Measurements from ENCODE around the gene RNF207. TPM values are rescaled to one million over a fixed set of nuclear protein-coding genes. Genes with fewer than 3 reads are reported as not detected.

RNF207 gene
- polyA plus RNA-seq, 3 donors = 0.10 to 7.7 TPM; not detected in 1

DNA sequence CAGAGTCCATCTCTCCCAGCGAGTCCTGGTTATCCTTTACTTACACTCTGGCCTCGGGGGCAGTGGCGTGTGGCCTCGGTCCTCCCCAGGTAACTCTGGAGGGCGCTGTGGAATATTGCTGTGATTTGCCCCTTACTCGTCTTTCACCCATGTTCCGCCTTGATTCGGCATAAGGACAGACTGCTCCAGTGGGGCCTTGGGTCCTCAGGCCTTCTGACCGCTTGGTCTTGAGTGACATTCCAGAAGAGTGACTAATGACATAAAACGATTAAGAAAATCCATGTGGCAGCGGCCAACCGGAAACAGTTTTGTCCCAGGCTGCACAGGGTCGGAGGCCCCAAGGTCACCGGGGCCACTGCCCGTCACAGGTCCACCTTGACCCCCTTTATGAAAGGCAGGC is 18.8 kb downstream of the RNF207 start:
- Mint-ChIP-seq H3K36me3 (peaks cover 61 to 89% of the 10 kb centered on the region in 2 donors), H3K9me3 (no peaks in the 10 kb centered on the region), H3K4me3 (no peak overlapping the region), H3K27me3 (ENCODE audit: low read depth in 3 of 3) (peaks cover 0 to 3% (median 0%) of the 10 kb centered on the region in 3 donors), H3K4me1 (no peaks in the 10 kb centered on the region), H3K27ac (no peak overlapping the region)
- TF ChIP-seq, protein P1, sequence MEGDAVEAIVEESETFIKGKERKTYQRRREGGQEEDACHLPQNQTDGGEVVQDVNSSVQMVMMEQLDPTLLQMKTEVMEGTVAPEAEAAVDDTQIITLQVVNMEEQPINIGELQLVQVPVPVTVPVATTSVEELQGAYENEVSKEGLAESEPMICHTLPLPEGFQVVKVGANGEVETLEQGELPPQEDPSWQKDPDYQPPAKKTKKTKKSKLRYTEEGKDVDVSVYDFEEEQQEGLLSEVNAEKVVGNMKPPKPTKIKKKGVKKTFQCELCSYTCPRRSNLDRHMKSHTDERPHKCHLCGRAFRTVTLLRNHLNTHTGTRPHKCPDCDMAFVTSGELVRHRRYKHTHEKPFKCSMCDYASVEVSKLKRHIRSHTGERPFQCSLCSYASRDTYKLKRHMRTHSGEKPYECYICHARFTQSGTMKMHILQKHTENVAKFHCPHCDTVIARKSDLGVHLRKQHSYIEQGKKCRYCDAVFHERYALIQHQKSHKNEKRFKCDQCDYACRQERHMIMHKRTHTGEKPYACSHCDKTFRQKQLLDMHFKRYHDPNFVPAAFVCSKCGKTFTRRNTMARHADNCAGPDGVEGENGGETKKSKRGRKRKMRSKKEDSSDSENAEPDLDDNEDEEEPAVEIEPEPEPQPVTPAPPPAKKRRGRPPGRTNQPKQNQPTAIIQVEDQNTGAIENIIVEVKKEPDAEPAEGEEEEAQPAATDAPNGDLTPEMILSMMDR (IDR thresholded peaks at IDR 0.05) = no peak
- Histone ChIP-seq H2AFZ (ENCODE audit: insufficient read depth, low read depth, low read length, poor library complexity, severe bottlenecking) (no peak overlapping the region), H3K27ac (ENCODE audit: low read depth in 1 of 2, low read length in 2 of 2) (no peak overlapping the region), H3K9me3 (replicated peaks in 1 of 2; ENCODE audit: control insufficient read depth in 1 of 2, insufficient read depth in 1 of 2, low read length in 2 of 2) (no peaks in the 10 kb centered on the region), H3K4me3 (replicated peaks in 1 of 3; ENCODE audit: low read depth in 2 of 3, low read length in 3 of 3) (no peak overlapping the region), H4K20me1 (ENCODE audit: insufficient read depth, low read length) (no peaks in the 10 kb centered on the region), H3K79me2 (ENCODE audit: insufficient read depth, low read length) (no peaks in the 10 kb centered on the region), H3K4me1 (ENCODE audit: control insufficient read depth in 1 of 2, insufficient read depth in 2 of 2, low read length in 2 of 2) (no peaks in the 10 kb centered on the region), H3K27me3 (ENCODE audit: control insufficient read depth in 2 of 2, insufficient read depth in 2 of 2, low read length in 2 of 2) (no peaks in the 10 kb centered on the region), H3K4me2 (replicated peaks; ENCODE audit: extremely low read depth, low read length, poor library complexity, severe bottlenecking) (no peak overlapping the region), H3K9ac (ENCODE audit: insufficient read depth, low read length, poor library complexity, severe bottlenecking) (no peak overlapping the region), H3K36me3 (replicated peaks in 1 of 2; ENCODE audit: control insufficient read depth in 1 of 2, insufficient read depth in 2 of 2, low read length in 2 of 2) (peaks cover 52 to 79% of the 10 kb centered on the region in 2 donors)
- 96% methylated on average over 13 of the region's 15 CpGs for WGBS (ENCODE audit: insufficient coverage)
- no peak for DNase-seq
- intact Hi-C loops (cut with micrococcal nuclease) = no loop called here

DNA sequence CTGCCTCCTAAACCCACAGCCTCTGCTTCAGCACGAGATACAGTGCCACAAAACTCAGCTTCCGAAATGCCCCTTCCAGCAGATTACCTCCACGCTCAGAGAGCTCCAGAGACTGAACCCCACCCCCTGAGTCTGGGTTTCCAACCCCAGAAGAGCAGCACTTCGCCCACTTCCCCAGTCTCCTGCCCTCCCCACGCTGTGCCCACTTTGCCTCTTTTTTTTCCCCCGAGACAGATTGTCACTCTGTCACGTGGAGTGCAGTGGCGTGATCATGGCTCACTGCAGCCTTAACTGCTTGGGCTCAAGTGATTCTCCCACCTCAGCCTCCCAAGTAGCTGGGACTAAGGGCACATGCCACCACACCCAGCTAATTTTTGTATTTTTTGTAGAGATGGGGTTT is 19.7 kb downstream of the RNF207 start:
- Histone ChIP-seq H3K4me1 (ENCODE audit: control insufficient read depth in 1 of 2, insufficient read depth in 2 of 2, low read length in 2 of 2) (no peaks in the 10 kb centered on the region), H3K9me3 (replicated peaks in 1 of 2; ENCODE audit: control insufficient read depth in 1 of 2, insufficient read depth in 1 of 2, low read length in 2 of 2) (no peaks in the 10 kb centered on the region), H3K4me2 (replicated peaks; ENCODE audit: extremely low read depth, low read length, poor library complexity, severe bottlenecking) (no peak overlapping the region), H3K4me3 (replicated peaks in 1 of 3; ENCODE audit: low read depth in 2 of 3, low read length in 3 of 3) (no peak overlapping the region), H3K36me3 (replicated peaks in 1 of 2; ENCODE audit: control insufficient read depth in 1 of 2, insufficient read depth in 2 of 2, low read length in 2 of 2) (peaks cover 55 to 87% of the 10 kb centered on the region in 2 donors), H3K27me3 (ENCODE audit: control insufficient read depth in 2 of 2, insufficient read depth in 2 of 2, low read length in 2 of 2) (no peaks in the 10 kb centered on the region), H3K9ac (ENCODE audit: insufficient read depth, low read length, poor library complexity, severe bottlenecking) (no peak overlapping the region), H3K27ac (ENCODE audit: low read depth in 1 of 2, low read length in 2 of 2) (no peak overlapping the region), H4K20me1 (ENCODE audit: insufficient read depth, low read length) (no peaks in the 10 kb centered on the region), H2AFZ (ENCODE audit: insufficient read depth, low read depth, low read length, poor library complexity, severe bottlenecking) (no peak overlapping the region), H3K79me2 (ENCODE audit: insufficient read depth, low read length) (no peaks in the 10 kb centered on the region)
- DNase-seq = no peak
- H3K4me1 Mint-ChIP-seq = no peaks in the 10 kb centered on the region
- H3K4me3 Mint-ChIP-seq = no peak overlapping the region
- intact Hi-C loops (cut with micrococcal nuclease) = no loop called here
- H3K27ac Mint-ChIP-seq = peak overlapping the region in 2 of 7 donors; percentile 42 to 43
- TF ChIP-seq, protein P1 (IDR thresholded peaks at IDR 0.05) = no peak
- WGBS (ENCODE audit: insufficient coverage) = 95% methylated on average over 8 of the region's 8 CpGs
- H3K27me3 Mint-ChIP-seq (ENCODE audit: low read depth in 3 of 3) = peaks cover 0 to 3% (median 0%) of the 10 kb centered on the region in 3 donors
- H3K36me3 Mint-ChIP-seq = peaks cover 60 to 94% of the 10 kb centered on the region in 2 donors
- H3K9me3 Mint-ChIP-seq = no peaks in the 10 kb centered on the region
